NB4 (cell line): Measurements from ENCODE around the gene QSER1.

Experiments
- DNase-seq: peaks from one replicate; pipeline ENCODE4 v3.0.0; 2010; ENCODE audit warnings: low read depth
- H3K4me3 ChIP-seq: one replicate; pipeline ENCODE4 v1.5.1; 2011; ENCODE audit warnings: mild to moderate bottlenecking, low read depth, low read length, moderate library complexity
- CTCF ChIP-seq: IDR thresholded peaks from one replicate; pipeline ENCODE4 v1.5.1; 2012; ENCODE audit warnings: low read depth, low read length
- MAX ChIP-seq: IDR thresholded peaks from 2 replicates; pipeline ENCODE4 v1.6.1; 2011; ENCODE audit warnings: low read depth, low read length
- MYC ChIP-seq: IDR thresholded peaks from 2 replicates; pipeline ENCODE4 v1.6.1; 2011; ENCODE audit warnings: low read depth, low read length
- POLR2A ChIP-seq: IDR thresholded peaks from 2 replicates; pipeline ENCODE4 v1.6.1; 2011; ENCODE audit warnings: mild to moderate bottlenecking; ENCODE audit not compliant: insufficient read length; ENCODE audit errors: extremely low read depth

Gene QSER1

GRCh38 chr11:33005175-33005574, 112.6 kb downstream of the QSER1 start:
- H3K4me3 ChIP-seq = no peak overlapping the region
- no peak for DNase-seq
- TF ChIP-seq CTCF (no peak), MYC (no peak), POLR2A (no peak), MAX (no peak)

GRCh38 chr11:33006010-33006409, 113.4 kb downstream of the QSER1 start:
- no peak overlapping the region for H3K4me3 ChIP-seq
- no peak for TF ChIP-seq MAX
- TF ChIP-seq POLR2A = no peak
- TF ChIP-seq CTCF = no peak
- TF ChIP-seq MYC = no peak
- no peak for DNase-seq

GRCh38 chr11:33013755-33014154, 121.1 kb downstream of the QSER1 start:
- no peak overlapping the region for H3K4me3 ChIP-seq
- TF ChIP-seq CTCF = no peak
- TF ChIP-seq MAX = no peak
- no peak for TF ChIP-seq MYC
- TF ChIP-seq POLR2A = no peak
- DNase-seq = no peak

- DNase-seq = peak; percentile 87
- peak within 1 kb of the TSS; percentile 77 for H3K4me3 ChIP-seq
- TF ChIP-seq MAX (peak; percentile 71), POLR2A (no peak), CTCF (no peak), MYC (no peak; the same call in 1 of the 2 replicates)
Measured at GRCh38 chr11:33015621-33016551, 123.3 kb downstream of the QSER1 start, which contains the start of gene DEPDC7. DEPDC7 (plus strand) TSS chr11:33015878; CDS start chr11:33015956, 78 bp downstream.

- peak; percentile 22 for DNase-seq
- H3K4me3 ChIP-seq = peak overlapping the region; percentile 77
- TF ChIP-seq MAX (no peak), MYC (no peak), CTCF (no peak), POLR2A (no peak)
Measured at GRCh38 chr11:33016654-33017053, 124.0 kb downstream of the QSER1 start.
